IMR-90 (cell line): ENCODE measurements around the gene COA1. TPM values are rescaled to one million over a fixed set of nuclear protein-coding genes. Genes with fewer than 3 reads are reported as not detected.

Source experiments
- ATAC-seq: fragments of 200-7000 bp; cut with Tn5 transposase; 2 replicates; pipeline ENCODE4 v1.9.1; 2020; ENCODE audit warnings: low read depth, mild to moderate bottlenecking, moderate library complexity
- BruUV-seq: library from RNA; stranded (reverse); fragments of 400-500 nt; replicated peaks from 2 replicates; lab custom pipeline; 2021; lab: Mats Ljungman, UMichigan
- CTCF ChIA-PET: fragments of 300-600 bp; formaldehyde crosslinking; extraction: SDS; loops from one replicate; lab custom pipeline; 2021; ENCODE audit warnings: antibody characterized with exemption; lab: Yijun Ruan, JAX
- POLR2A ChIA-PET: fragments of 300-600 bp; sonication (Branson Sonifier 250); formaldehyde crosslinking; loops from one replicate; lab custom pipeline; 2022; ENCODE audit warnings: antibody characterized with exemption; ENCODE audit not compliant: unreplicated experiment; lab: Charles Lee
- DNase-seq: peaks from one replicate; pipeline ENCODE4 v3.0.0; 2013
- H2AFZ ChIP-seq: replicated peaks from 2 replicates; pipeline ENCODE3; 2013; ENCODE audit warnings: low read length, mild to moderate bottlenecking; ENCODE audit not compliant: poor library complexity
- H2AK5ac ChIP-seq: 2 replicates; pipeline ENCODE4 v1.6.1; 2013; ENCODE audit warnings: low read depth, low read length, inconsistent platforms
- H2AK9ac ChIP-seq: replicated peaks from 2 replicates; pipeline ENCODE3; 2013; ENCODE audit warnings: mild to moderate bottlenecking, low read depth, low read length, moderate library complexity; ENCODE audit not compliant: poor library complexity
- H2BK120ac ChIP-seq: 2 replicates; pipeline ENCODE4 v1.6.1; 2013; ENCODE audit warnings: low read depth, low read length, inconsistent platforms
- H2BK15ac ChIP-seq: 3 replicates; pipeline ENCODE4 v1.6.1; 2013; ENCODE audit warnings: low read depth, low read length, inconsistent platforms
- H2BK20ac ChIP-seq: 2 replicates; pipeline ENCODE4 v1.6.1; 2013; ENCODE audit warnings: low read depth, mild to moderate bottlenecking, inconsistent platforms, low read length, moderate library complexity
- H2BK5ac ChIP-seq: 2 replicates; pipeline ENCODE4 v1.6.1; 2013; ENCODE audit warnings: mild to moderate bottlenecking, low read depth, low read length, inconsistent platforms; ENCODE audit not compliant: poor library complexity, severe bottlenecking
- H3K14ac ChIP-seq: replicated peaks from 2 replicates; pipeline ENCODE4 v1.6.1; 2013; ENCODE audit warnings: low read depth, low read length, inconsistent platforms
- H3K18ac ChIP-seq: 2 replicates; pipeline ENCODE4 v1.6.1; 2013; ENCODE audit warnings: low read depth, low read length, control low read depth
- H3K23ac ChIP-seq: 2 replicates; pipeline ENCODE4 v1.6.1; 2013; ENCODE audit warnings: low read depth, low read length, inconsistent platforms
- H3K27ac ChIP-seq: 2 replicates; pipeline ENCODE4 v1.5.1; 2013; ENCODE audit warnings: mild to moderate bottlenecking, control low read depth, low read length; ENCODE audit not compliant: insufficient read depth
- H3K27me3 ChIP-seq: 2 replicates; pipeline ENCODE4 v1.6.1; 2013; ENCODE audit warnings: low read length; ENCODE audit not compliant: control insufficient read depth, insufficient read depth
- H3K36me3 ChIP-seq: 2 replicates; pipeline ENCODE4 v1.6.1; 2013; ENCODE audit warnings: low read length, mixed read lengths; ENCODE audit not compliant: control insufficient read depth, insufficient read depth
- H3K4ac ChIP-seq: 2 replicates; pipeline ENCODE4 v1.6.1; 2013; ENCODE audit warnings: low read depth, low read length, inconsistent platforms
- H3K4me1 ChIP-seq: 2 replicates; pipeline ENCODE4 v1.6.1; 2013; ENCODE audit warnings: low read length, mixed read lengths; ENCODE audit not compliant: control insufficient read depth, insufficient read depth
- H3K4me2 ChIP-seq: 2 replicates; pipeline ENCODE4 v1.6.1; 2013; ENCODE audit warnings: low read depth, mild to moderate bottlenecking, control low read depth, low read length, moderate library complexity
- H3K4me3 ChIP-seq: 2 replicates; pipeline ENCODE4 v1.5.1; 2013; ENCODE audit warnings: low read depth, mild to moderate bottlenecking, control low read depth, low read length, moderate library complexity; ENCODE audit not compliant: insufficient read depth
- H3K56ac ChIP-seq: 2 replicates; pipeline ENCODE4 v1.6.1; 2013; ENCODE audit warnings: low read length, inconsistent platforms; ENCODE audit not compliant: insufficient read depth; ENCODE audit errors: extremely low read depth
- H3K79me1 ChIP-seq, 2 experiments: 2 replicates each; pipeline ENCODE4 v1.6.1; 2013; ENCODE audit warnings: low read length in 2 of 2, inconsistent platforms in 1 of 2, low read depth in 1 of 2
- H3K9ac ChIP-seq: 2 replicates; pipeline ENCODE4 v1.6.1; 2013; ENCODE audit warnings: low read depth, low read length, control low read depth
- H3K9me1 ChIP-seq: 2 replicates; pipeline ENCODE4 v1.6.1; 2013; ENCODE audit warnings: low read length, inconsistent platforms; ENCODE audit not compliant: insufficient read depth
- H3K9me3 ChIP-seq: 2 replicates; pipeline ENCODE4 v1.6.1; 2013; ENCODE audit warnings: low read length; ENCODE audit not compliant: control insufficient read depth, insufficient read depth
- H4K20me1 ChIP-seq: 2 replicates; pipeline ENCODE4 v1.6.1; 2013; ENCODE audit warnings: low read length, inconsistent platforms; ENCODE audit not compliant: insufficient read depth
- H4K5ac ChIP-seq: 2 replicates; pipeline ENCODE4 v1.6.1; 2013; ENCODE audit warnings: mild to moderate bottlenecking, low read depth, low read length, control low read depth
- H4K8ac ChIP-seq, 2 experiments: 2 replicates each; pipeline ENCODE4 v1.6.1; 2013; ENCODE audit warnings: low read depth in 2 of 2, low read length in 2 of 2, control low read depth in 1 of 2, inconsistent platforms in 1 of 2
- H4K91ac ChIP-seq: 2 replicates; pipeline ENCODE4 v1.6.1; 2013; ENCODE audit warnings: low read depth, low read length, inconsistent platforms; ENCODE audit not compliant: insufficient read depth
- CEBPB ChIP-seq: IDR thresholded peaks from 2 replicates; pipeline ENCODE4 v1.6.1; 2012; ENCODE audit warnings: low read depth, low read length, improper control_type of control experiment
- MAFK ChIP-seq: IDR thresholded peaks from 2 replicates; pipeline ENCODE4 v1.6.1; 2012; ENCODE audit warnings: low read depth, low read length, improper control_type of control experiment
- NFE2L2 ChIP-seq: fragments of 150-350 bp; IDR thresholded peaks from 2 replicates; pipeline ENCODE4 v1.6.1; 2016; ENCODE audit warnings: low read depth, mild to moderate bottlenecking, low read length
- POLR2A ChIP-seq: IDR thresholded peaks from 2 replicates; pipeline ENCODE4 v1.6.1; 2012; ENCODE audit warnings: mild to moderate bottlenecking, low read depth, low read length
- WGBS, 2 experiments: methylation state at CpG; one replicate each; pipeline versions ENCODE4 v1.1.5 to v1.1.7; 2013; ENCODE audit warnings: missing lambda C conversion rate in 2 of 2; ENCODE audit not compliant: insufficient read length in 1 of 2; ENCODE audit errors: extremely low coverage in 2 of 2; 5-methylcytosine and 5-hydroxymethylcytosine counted together
- dilution Hi-C: fragments of 300-500 bp; cut with HindIII; formaldehyde crosslinking; loops from one replicate; pipeline ENCODE4 v1.14.3; 2018; ENCODE audit warnings: low sequenced_read_pairs; ENCODE audit not compliant: unreplicated experiment
- in situ Hi-C: fragments of 300-500 bp; cut with MboI; formaldehyde crosslinking; loops from 3 replicates; pipeline ENCODE4 v1.14.3; 2019; ENCODE audit warnings: low sequenced_read_pairs, inconsistent platforms, mixed read lengths
- intact Hi-C: fragments of 100-400 bp; cut with micrococcal nuclease; formaldehyde crosslinking; loops from 2 replicates; pipeline ENCODE4 v1.10.0; 2022
- polyA plus RNA-seq, 3 experiments: library from polyadenylated mRNA; depleted of rRNA; stranded (reverse); fragments of >200 nt; gene quantifications; 2 replicates each; pipeline ENCODE4 v1.2.3, GENCODE V29; 2012; ENCODE audit warnings: low replicate concordance in 1 of 3
- total RNA-seq: library from RNA; depleted of rRNA; stranded (reverse); fragments of >200 nt; gene quantifications from 2 replicates; pipeline ENCODE4 v1.2.3, GENCODE V29; 2012
- TF ChIP-seq, protein P1 (sequence below): fragments of 150-350 bp; IDR thresholded peaks from 2 replicates; pipeline ENCODE4 v1.6.1; 2016; ENCODE audit warnings: low read depth, mild to moderate bottlenecking, low read length, moderate library complexity, borderline replicate concordance

Gene COA1
- total and polyA plus RNA-seq, 2 of the 4 experiments (the other 2 are of a cell fraction), result 34.2 to 59.5 TPM

- Histone ChIP-seq H3K23ac (no peak overlapping the region), H3K79me1 (peaks cover 5 to 26% of the 10 kb centered on the region in 2 experiments; a peak in 3 of 4 replicates), H2BK120ac (no peak overlapping the region), H3K36me3 (no peaks in the 10 kb centered on the region), H2AK5ac (no peak overlapping the region), H3K18ac (no peak overlapping the region), H3K27me3 (no peaks in the 10 kb centered on the region), H4K8ac (no peak overlapping the region), H3K4me1 (peaks cover 17% of the 10 kb centered on the region), H3K4me3 (no peak overlapping the region), H4K5ac (no peak overlapping the region), H2AK9ac (no peak overlapping the region), H3K27ac (no peak overlapping the region), H3K9me3 (no peaks in the 10 kb centered on the region), H4K20me1 (no peaks in the 10 kb centered on the region; the same call in 1 of the 2 replicates), H2AFZ (no peak overlapping the region), H3K4me2 (no peak overlapping the region), H2BK15ac (no peak overlapping the region), H2BK20ac (no peak overlapping the region), H3K4ac (no peak overlapping the region), H4K91ac (no peak overlapping the region), H2BK5ac (no peak overlapping the region), H3K56ac (no peak overlapping the region), H3K9me1 (peaks cover 12% of the 10 kb centered on the region; the same call in 1 of the 2 replicates), H3K14ac (no peak overlapping the region), H3K9ac (no peak overlapping the region)
- intact Hi-C loops (no loop called here), in situ Hi-C loops (no loop called here), dilution Hi-C loops (no loop called here)
- CTCF ChIA-PET, result interaction anchor here (1.1 kb wide), 1 partner anchor 180 kb away, joined by 4 read pairs; the partner anchor contains the start of gene STK17A
- ATAC-seq (no peak), DNase-seq (peak; percentile 46)
- no CpG with 5 or more reads among the region's 5 CpGs for whole genome bisulfite sequencing, 2 experiments
- TF ChIP-seq POLR2A (no peak), NFE2L2 (no peak), CEBPB (no peak), MAFK (no peak)
- TF ChIP-seq, protein P1, sequence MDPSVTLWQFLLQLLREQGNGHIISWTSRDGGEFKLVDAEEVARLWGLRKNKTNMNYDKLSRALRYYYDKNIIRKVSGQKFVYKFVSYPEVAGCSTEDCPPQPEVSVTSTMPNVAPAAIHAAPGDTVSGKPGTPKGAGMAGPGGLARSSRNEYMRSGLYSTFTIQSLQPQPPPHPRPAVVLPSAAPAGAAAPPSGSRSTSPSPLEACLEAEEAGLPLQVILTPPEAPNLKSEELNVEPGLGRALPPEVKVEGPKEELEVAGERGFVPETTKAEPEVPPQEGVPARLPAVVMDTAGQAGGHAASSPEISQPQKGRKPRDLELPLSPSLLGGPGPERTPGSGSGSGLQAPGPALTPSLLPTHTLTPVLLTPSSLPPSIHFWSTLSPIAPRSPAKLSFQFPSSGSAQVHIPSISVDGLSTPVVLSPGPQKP, result no peak
- POLR2A ChIA-PET, result interaction anchor here (0.6 kb wide), 1 partner anchor 369 kb away, joined by 3 read pairs; no protein-coding TSS in a partner anchor
- BruUV-seq, result no TSS peak
Observed at GRCh38 chr7:43761938-43762692, 32.8 kb upstream of the COA1 start.
